ENCODE measurements around the gene KIRREL1.

DNA sequence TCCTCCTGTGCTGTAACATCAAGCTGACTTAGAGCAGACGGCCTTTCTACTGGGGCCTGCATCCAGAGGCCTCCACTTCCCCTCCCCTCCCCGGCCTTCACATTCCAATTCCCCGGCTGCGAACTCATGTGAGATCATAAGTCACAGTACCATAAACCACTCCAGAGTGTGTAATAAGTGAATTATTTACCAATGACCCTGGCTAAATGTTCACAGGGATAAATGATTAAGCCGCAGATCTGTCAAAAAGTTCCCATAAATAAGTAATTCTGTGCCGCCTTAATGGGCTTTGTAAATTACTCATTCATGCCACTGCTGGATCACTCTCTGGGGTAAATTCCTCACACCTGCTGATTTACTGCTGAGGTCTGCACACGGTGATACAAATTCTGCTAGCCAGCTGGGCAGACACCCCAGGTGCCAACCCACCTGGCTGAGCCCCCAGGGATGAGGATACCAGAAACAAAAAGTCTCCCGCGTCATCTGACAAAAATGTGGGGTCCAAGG is 27.4 kb upstream of the KIRREL1 start:
- TF ChIP-seq POLR2A (IDR thresholded peaks at IDR 0.05) (no peak), CTCF (IDR thresholded peaks at IDR 0.05) (no peak), POLR2AphosphoS5 (IDR thresholded peaks at IDR 0.05) (peak in 3 of 4 donors; percentile 34 to 47 (median 41)), EP300 (IDR thresholded peaks at IDR 0.05) (no peak)
